ENCODE measurements around the gene RPS4Y2. TPM values are rescaled to one million over a fixed set of nuclear protein-coding genes. Genes with fewer than 3 reads are reported as not detected.

Gene RPS4Y2
- total and polyA plus RNA-seq, 4 donors: not detected

- TF ChIP-seq CTCF (IDR thresholded peaks at IDR 0.05; ENCODE audit: low read depth, low read length, missing input control): no peak
- no peak for TF ChIP-seq NR2F2 (IDR thresholded peaks at IDR 0.05)
- no peak for TF ChIP-seq TAF1 (conservative IDR thresholded peaks at IDR 0.05)
- no peak for TF ChIP-seq RAD21 (IDR thresholded peaks at IDR 0.05)
Observed at GRCh38 chrY:20714391-20714790, 41.5 kb upstream of the RPS4Y2 start (continued).

GRCh38 chrY:20726184-20726907, 29.6 kb upstream of the RPS4Y2 start:
- WGBS: 75% methylated on average over 11 of the region's 11 CpGs
- no peaks in the 10 kb centered on the region for H3K9me3 ChIP-seq (ENCODE audit: control insufficient read depth in 4 of 4, low read length in 3 of 4)
- H3K36me3 ChIP-seq (ENCODE audit: control insufficient read depth in 4 of 4, insufficient read depth in 3 of 4, low read depth in 1 of 4, low read length in 3 of 4): no peaks in the 10 kb centered on the region
- H3K4me1 ChIP-seq (ENCODE audit: control insufficient read depth in 4 of 4, insufficient read depth in 4 of 4, low read length in 3 of 4): no peaks in the 10 kb centered on the region
- H3K27ac ChIP-seq (ENCODE audit: low read depth in 1 of 2, low read length in 2 of 2): no peak overlapping the region
- TF ChIP-seq RAD21 (IDR thresholded peaks at IDR 0.05) (no peak), HNF4A (conservative IDR thresholded peaks at IDR 0.05) (no peak), YY1 (IDR thresholded peaks at IDR 0.05) (no peak), NR2F2 (IDR thresholded peaks at IDR 0.05) (no peak), TAF1 (conservative IDR thresholded peaks at IDR 0.05) (no peak), REST (IDR thresholded peaks at IDR 0.05) (no peak), ZBTB33 (IDR thresholded peaks at IDR 0.05) (no peak), ATF3 (IDR thresholded peaks at IDR 0.05) (no peak), RXRA (IDR thresholded peaks at IDR 0.05) (no peak), FOXA1 (IDR thresholded peaks at IDR 0.05) (no peak)
- no peak overlapping the region for H3K9ac ChIP-seq (ENCODE audit: low read depth in 1 of 2, low read length in 2 of 2)
- H3K4me3 ChIP-seq (ENCODE audit: low read depth in 1 of 3, low read length in 3 of 3): no peak overlapping the region
- H3K27me3 ChIP-seq (ENCODE audit: control insufficient read depth in 4 of 4, insufficient read depth in 4 of 4, low read length in 3 of 4): no peaks in the 10 kb centered on the region
- DNase-seq (ENCODE audit: low spot score): no peak

- H3K4me3 ChIP-seq (ENCODE audit: low read depth in 1 of 3, low read length in 3 of 3): no peak overlapping the region
- no peaks in the 10 kb centered on the region for H3K9me3 ChIP-seq (ENCODE audit: control insufficient read depth in 4 of 4, low read length in 3 of 4)
- no peaks in the 10 kb centered on the region for H3K36me3 ChIP-seq (ENCODE audit: control insufficient read depth in 4 of 4, insufficient read depth in 3 of 4, low read depth in 1 of 4, low read length in 3 of 4)
- H3K4me1 ChIP-seq (ENCODE audit: control insufficient read depth in 4 of 4, insufficient read depth in 4 of 4, low read length in 3 of 4): no peaks in the 10 kb centered on the region
- H3K27ac ChIP-seq (ENCODE audit: low read depth in 1 of 2, low read length in 2 of 2): no peak overlapping the region
- no peak for DNase-seq (ENCODE audit: low spot score)
- 70% methylated on average over 1 of the region's 1 CpG for WGBS
- H3K9ac ChIP-seq (ENCODE audit: low read depth in 1 of 2, low read length in 2 of 2): no peak overlapping the region
- no peaks in the 10 kb centered on the region for H3K27me3 ChIP-seq (ENCODE audit: control insufficient read depth in 4 of 4, insufficient read depth in 4 of 4, low read length in 3 of 4)
- no peak for TF ChIP-seq FOXA1 (IDR thresholded peaks at IDR 0.05)
- no peak for TF ChIP-seq REST (IDR thresholded peaks at IDR 0.05)
- no peak for TF ChIP-seq EGR1 (IDR thresholded peaks at IDR 0.05; ENCODE audit: low read depth in 2 of 2)
- TF ChIP-seq RXRA (IDR thresholded peaks at IDR 0.05): no peak
- no peak for TF ChIP-seq TAF1 (conservative IDR thresholded peaks at IDR 0.05)
- TF ChIP-seq MAX (IDR thresholded peaks at IDR 0.05): no peak
- no peak for TF ChIP-seq YY1 (IDR thresholded peaks at IDR 0.05)
- TF ChIP-seq NR2F2 (IDR thresholded peaks at IDR 0.05): no peak
- TF ChIP-seq ATF3 (IDR thresholded peaks at IDR 0.05): no peak
- no peak for TF ChIP-seq HNF4G (IDR thresholded peaks at IDR 0.05)
- no peak for TF ChIP-seq JUND (IDR thresholded peaks at IDR 0.05)
- TF ChIP-seq HNF4A (conservative IDR thresholded peaks at IDR 0.05): no peak
- TF ChIP-seq SP1 (IDR thresholded peaks at IDR 0.05): no peak
- TF ChIP-seq GABPA (IDR thresholded peaks at IDR 0.05 in 1 of 2, conservative IDR thresholded peaks at IDR 0.05 in 1 of 2): no peak
- no peak for TF ChIP-seq FOXA2 (IDR thresholded peaks at IDR 0.05)
Observed at GRCh38 chrY:20735200-20735599, 20.7 kb upstream of the RPS4Y2 start.
